PFSK-1 (cell line): ENCODE results near the gene GNAI1.

Source experiments
- FOXP2 ChIP-seq: optimal IDR thresholded peaks from 2 replicates; pipeline ENCODE3; 2011; ENCODE audit warnings: borderline replicate concordance, control low read depth, inconsistent platforms; ENCODE audit not compliant: insufficient read depth; ENCODE audit errors: extremely low read length, extremely low read depth
- POLR2AphosphoS5 ChIP-seq: IDR thresholded peaks from 2 replicates; pipeline ENCODE4 v1.6.1; 2012; ENCODE audit warnings: low read depth, mild to moderate bottlenecking, control low read depth, low read length, moderate library complexity
- SIN3A ChIP-seq: IDR thresholded peaks from 2 replicates; pipeline ENCODE4 v1.6.1; 2012; ENCODE audit warnings: mild to moderate bottlenecking, low read length, moderate library complexity, borderline replicate concordance; ENCODE audit not compliant: insufficient read depth
- TAF1 ChIP-seq: IDR thresholded peaks from 2 replicates; pipeline ENCODE4 v1.6.1; 2012; ENCODE audit warnings: low read length, control low read depth, borderline replicate concordance; ENCODE audit not compliant: insufficient read depth
- TF ChIP-seq, protein P1 (sequence below), 2 experiments: IDR thresholded peaks; 2 replicates each; pipeline versions ENCODE4 v1.6.1 to v1.8.0; 2011 to 2012; ENCODE audit warnings: low read depth in 2 of 2, low read length in 2 of 2, control low read depth in 1 of 2, inconsistent platforms in 1 of 2, mild to moderate bottlenecking in 1 of 2, moderate library complexity in 1 of 2; ENCODE audit not compliant: insufficient read depth in 1 of 2

Gene GNAI1

GRCh38 chr7:80183900-80184685 lies 49.5 kb downstream of the GNAI1 start:
- TF ChIP-seq TAF1 (no peak), FOXP2 (no peak), SIN3A (no peak), POLR2AphosphoS5 (no peak)
- TF ChIP-seq, protein P1, sequence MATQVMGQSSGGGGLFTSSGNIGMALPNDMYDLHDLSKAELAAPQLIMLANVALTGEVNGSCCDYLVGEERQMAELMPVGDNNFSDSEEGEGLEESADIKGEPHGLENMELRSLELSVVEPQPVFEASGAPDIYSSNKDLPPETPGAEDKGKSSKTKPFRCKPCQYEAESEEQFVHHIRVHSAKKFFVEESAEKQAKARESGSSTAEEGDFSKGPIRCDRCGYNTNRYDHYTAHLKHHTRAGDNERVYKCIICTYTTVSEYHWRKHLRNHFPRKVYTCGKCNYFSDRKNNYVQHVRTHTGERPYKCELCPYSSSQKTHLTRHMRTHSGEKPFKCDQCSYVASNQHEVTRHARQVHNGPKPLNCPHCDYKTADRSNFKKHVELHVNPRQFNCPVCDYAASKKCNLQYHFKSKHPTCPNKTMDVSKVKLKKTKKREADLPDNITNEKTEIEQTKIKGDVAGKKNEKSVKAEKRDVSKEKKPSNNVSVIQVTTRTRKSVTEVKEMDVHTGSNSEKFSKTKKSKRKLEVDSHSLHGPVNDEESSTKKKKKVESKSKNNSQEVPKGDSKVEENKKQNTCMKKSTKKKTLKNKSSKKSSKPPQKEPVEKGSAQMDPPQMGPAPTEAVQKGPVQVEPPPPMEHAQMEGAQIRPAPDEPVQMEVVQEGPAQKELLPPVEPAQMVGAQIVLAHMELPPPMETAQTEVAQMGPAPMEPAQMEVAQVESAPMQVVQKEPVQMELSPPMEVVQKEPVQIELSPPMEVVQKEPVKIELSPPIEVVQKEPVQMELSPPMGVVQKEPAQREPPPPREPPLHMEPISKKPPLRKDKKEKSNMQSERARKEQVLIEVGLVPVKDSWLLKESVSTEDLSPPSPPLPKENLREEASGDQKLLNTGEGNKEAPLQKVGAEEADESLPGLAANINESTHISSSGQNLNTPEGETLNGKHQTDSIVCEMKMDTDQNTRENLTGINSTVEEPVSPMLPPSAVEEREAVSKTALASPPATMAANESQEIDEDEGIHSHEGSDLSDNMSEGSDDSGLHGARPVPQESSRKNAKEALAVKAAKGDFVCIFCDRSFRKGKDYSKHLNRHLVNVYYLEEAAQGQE (IDR thresholded peaks at IDR 0.05; ENCODE audit: insufficient read depth in 1 of 2, low read depth in 2 of 2, low read length in 2 of 2) = no peak

- TF ChIP-seq, protein P1 (IDR thresholded peaks at IDR 0.05; ENCODE audit: insufficient read depth in 1 of 2, low read depth in 2 of 2, low read length in 2 of 2) = no peak
- TF ChIP-seq POLR2AphosphoS5 (no peak), SIN3A (no peak), TAF1 (no peak), FOXP2 (no peak)
Measured at GRCh38 chr7:80184693-80185092, 50.1 kb downstream of the GNAI1 start.

DNA sequence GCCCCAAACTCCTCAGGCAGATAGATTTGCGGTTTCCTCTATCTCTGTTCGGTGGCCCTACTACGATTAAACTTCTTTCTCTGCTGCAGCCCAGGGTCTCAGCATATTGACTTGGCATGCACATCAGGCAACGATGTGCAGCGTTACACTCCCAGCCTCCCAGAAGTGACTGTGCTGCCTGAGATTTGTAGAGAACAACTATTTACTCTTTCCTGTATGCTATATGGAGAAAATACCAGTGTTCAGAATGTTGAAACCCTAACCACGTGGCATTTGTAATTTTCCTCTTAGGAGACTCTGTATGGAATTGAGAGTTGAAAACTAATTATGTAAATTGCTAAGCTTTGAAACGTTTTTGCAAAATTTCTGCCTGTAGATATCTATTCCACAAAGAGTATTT lies 50.9 kb downstream of the GNAI1 start:
- no peak for TF ChIP-seq FOXP2
- TF ChIP-seq, protein P1 (IDR thresholded peaks at IDR 0.05; ENCODE audit: insufficient read depth in 1 of 2, low read depth in 2 of 2, low read length in 2 of 2) = no peak
- no peak for TF ChIP-seq SIN3A
- no peak for TF ChIP-seq TAF1
- no peak for TF ChIP-seq POLR2AphosphoS5

- TF ChIP-seq FOXP2 (no peak), POLR2AphosphoS5 (no peak), TAF1 (no peak)
- TF ChIP-seq, protein P1 (IDR thresholded peaks at IDR 0.05; ENCODE audit: insufficient read depth in 1 of 2, low read depth in 2 of 2, low read length in 2 of 2) = no peak
Measured at GRCh38 chr7:80186721-80187120, 52.1 kb downstream of the GNAI1 start.
